GM12878 (cell line): ENCODE measurements around the gene ST6GALNAC3.

ENCODE experiments used
- CHD4 ChIP-seq: fragments of 200-600 bp; sonication (generic); IDR thresholded peaks from 2 replicates; pipeline ENCODE4 v1.6.1; 2016; ENCODE audit warnings: mild to moderate bottlenecking
- ESRRA ChIP-seq: IDR thresholded peaks from 2 replicates; pipeline ENCODE4 v1.6.1; 2012; ENCODE audit warnings: mild to moderate bottlenecking, low read length, improper control_type of control experiment
- FOS ChIP-seq: IDR thresholded peaks from 3 replicates; pipeline ENCODE4 v1.6.1; 2011; ENCODE audit warnings: borderline replicate concordance; ENCODE audit not compliant: insufficient read length; ENCODE audit errors: extremely low read depth
- RCOR1 ChIP-seq: conservative IDR thresholded peaks from 2 replicates; pipeline ENCODE4 v1.6.1; 2012; ENCODE audit warnings: low read depth, low read length, improper control_type of control experiment
- ZNF274 ChIP-seq: IDR thresholded peaks from one replicate; pipeline ENCODE4 v1.8.0; 2011; ENCODE audit not compliant: insufficient read length, insufficient read depth
- TF ChIP-seq, protein P1 (sequence below), 3 experiments: IDR thresholded peaks in 2 of 3; conservative IDR thresholded peaks in 1 of 3; 2 replicates each; pipeline ENCODE4 v1.5.1; 2011; ENCODE audit warnings: low read depth in 3 of 3, low read length in 3 of 3, mild to moderate bottlenecking in 3 of 3, control low read depth in 2 of 3, moderate library complexity in 2 of 3, inconsistent platforms in 1 of 3, mixed read lengths in 1 of 3; ENCODE audit not compliant: control insufficient read depth in 2 of 3, insufficient read depth in 1 of 3; ENCODE audit errors: extremely low read depth in 1 of 3
- TF ChIP-seq, protein P2 (sequence below): fragments of 450-650 bp; formaldehyde crosslinking; IDR thresholded peaks from 2 replicates; pipeline ENCODE4 v1.4.0; 2022; ENCODE audit warnings: mild to moderate bottlenecking, moderate library complexity
- TF ChIP-seq, protein P3 (sequence below): IDR thresholded peaks from 2 replicates; pipeline ENCODE4 v1.6.1; 2011; ENCODE audit warnings: low read depth, low read length, improper control_type of control experiment, borderline replicate concordance

DNA sequence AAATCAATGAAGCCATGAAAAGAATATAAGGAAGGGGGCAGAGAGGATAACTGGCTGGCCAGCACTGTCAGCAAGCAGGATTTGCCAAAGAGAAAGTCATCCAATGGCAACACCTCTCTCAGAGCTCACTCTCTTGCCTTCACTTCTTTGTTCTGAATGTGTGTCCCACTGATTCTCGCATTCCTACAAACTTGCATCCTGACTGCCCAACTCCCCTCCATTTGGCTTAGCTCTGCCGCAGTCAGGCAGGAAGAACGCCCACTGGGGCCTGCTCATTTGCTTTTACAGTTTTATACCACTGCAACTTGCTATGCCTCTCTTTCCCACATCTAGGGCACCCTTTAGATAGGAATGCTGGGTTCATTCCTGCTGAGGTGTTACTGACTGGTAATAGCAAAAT, 428.6 kb downstream of the ST6GALNAC3 start:
- TF ChIP-seq FOS: no peak
- TF ChIP-seq RCOR1: no peak
- no peak for TF ChIP-seq CHD4
- TF ChIP-seq, protein P1, sequence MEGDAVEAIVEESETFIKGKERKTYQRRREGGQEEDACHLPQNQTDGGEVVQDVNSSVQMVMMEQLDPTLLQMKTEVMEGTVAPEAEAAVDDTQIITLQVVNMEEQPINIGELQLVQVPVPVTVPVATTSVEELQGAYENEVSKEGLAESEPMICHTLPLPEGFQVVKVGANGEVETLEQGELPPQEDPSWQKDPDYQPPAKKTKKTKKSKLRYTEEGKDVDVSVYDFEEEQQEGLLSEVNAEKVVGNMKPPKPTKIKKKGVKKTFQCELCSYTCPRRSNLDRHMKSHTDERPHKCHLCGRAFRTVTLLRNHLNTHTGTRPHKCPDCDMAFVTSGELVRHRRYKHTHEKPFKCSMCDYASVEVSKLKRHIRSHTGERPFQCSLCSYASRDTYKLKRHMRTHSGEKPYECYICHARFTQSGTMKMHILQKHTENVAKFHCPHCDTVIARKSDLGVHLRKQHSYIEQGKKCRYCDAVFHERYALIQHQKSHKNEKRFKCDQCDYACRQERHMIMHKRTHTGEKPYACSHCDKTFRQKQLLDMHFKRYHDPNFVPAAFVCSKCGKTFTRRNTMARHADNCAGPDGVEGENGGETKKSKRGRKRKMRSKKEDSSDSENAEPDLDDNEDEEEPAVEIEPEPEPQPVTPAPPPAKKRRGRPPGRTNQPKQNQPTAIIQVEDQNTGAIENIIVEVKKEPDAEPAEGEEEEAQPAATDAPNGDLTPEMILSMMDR (IDR thresholded peaks at IDR 0.05 in 2 of 3, conservative IDR thresholded peaks at IDR 0.05 in 1 of 3; ENCODE audit: control insufficient read depth in 2 of 3, extremely low read depth in 1 of 3, insufficient read depth in 1 of 3, low read depth in 3 of 3, low read length in 3 of 3): no peak
- no peak for TF ChIP-seq ZNF274
- no peak for TF ChIP-seq ESRRA
- TF ChIP-seq, protein P2, sequence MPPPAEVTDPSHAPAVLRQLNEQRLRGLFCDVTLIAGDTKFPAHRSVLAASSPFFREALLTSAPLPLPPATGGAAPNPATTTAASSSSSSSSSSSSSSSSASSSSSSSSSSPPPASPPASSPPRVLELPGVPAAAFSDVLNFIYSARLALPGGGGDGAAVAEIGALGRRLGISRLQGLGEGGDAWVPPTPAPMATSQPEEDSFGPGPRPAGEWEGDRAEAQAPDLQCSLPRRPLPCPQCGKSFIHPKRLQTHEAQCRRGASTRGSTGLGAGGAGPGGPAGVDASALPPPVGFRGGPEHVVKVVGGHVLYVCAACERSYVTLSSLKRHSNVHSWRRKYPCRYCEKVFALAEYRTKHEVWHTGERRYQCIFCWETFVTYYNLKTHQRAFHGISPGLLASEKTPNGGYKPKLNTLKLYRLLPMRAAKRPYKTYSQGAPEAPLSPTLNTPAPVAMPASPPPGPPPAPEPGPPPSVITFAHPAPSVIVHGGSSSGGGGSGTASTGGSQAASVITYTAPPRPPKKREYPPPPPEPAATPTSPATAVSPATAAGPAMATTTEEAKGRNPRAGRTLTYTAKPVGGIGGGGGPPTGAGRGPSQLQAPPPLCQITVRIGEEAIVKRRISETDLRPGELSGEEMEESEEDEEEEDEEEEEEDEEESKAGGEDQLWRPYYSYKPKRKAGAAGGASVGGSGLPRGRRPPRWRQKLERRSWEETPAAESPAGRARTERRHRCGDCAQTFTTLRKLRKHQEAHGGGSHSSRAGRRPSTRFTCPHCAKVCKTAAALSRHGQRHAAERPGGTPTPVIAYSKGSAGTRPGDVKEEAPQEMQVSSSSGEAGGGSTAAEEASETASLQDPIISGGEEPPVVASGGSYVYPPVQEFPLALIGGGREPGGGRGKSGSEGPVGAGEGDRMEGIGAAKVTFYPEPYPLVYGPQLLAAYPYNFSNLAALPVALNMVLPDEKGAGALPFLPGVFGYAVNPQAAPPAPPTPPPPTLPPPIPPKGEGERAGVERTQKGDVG (CRISPR knock-in tag): no peak
- TF ChIP-seq, protein P3, sequence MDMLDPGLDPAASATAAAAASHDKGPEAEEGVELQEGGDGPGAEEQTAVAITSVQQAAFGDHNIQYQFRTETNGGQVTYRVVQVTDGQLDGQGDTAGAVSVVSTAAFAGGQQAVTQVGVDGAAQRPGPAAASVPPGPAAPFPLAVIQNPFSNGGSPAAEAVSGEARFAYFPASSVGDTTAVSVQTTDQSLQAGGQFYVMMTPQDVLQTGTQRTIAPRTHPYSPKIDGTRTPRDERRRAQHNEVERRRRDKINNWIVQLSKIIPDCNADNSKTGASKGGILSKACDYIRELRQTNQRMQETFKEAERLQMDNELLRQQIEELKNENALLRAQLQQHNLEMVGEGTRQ: no peak
